ENCODE measurements around the gene PFKFB1.

The PFKFB1 gene

DNA sequence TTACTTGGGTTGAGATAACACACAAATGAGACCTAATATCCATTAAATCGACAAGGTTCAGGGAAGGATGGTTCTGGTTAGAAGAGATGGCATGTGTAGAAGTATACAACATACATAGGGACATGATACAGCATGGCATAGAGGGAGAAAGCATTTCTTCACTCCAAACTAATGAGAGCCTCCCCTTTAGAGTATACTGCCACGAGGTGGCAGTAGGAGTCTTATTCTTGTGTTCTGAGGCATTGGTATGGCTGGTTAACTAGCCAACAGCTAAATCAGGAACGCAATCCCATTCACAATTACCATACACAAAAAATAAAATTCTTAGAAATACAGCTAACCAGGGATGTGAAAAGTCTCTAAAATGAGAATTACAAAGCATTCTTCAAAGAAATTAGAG lies 102.4 kb downstream of the PFKFB1 start:
- no peaks in the 10 kb centered on the region for H3F3A ChIP-seq (ENCODE audit: control insufficient read depth, insufficient read depth)
- H3K9me2 ChIP-seq (replicated peaks; ENCODE audit: control insufficient read depth, low read length), result no peaks in the 10 kb centered on the region
- no peaks in the 10 kb centered on the region for H3K4me1 ChIP-seq (ENCODE audit: control insufficient read depth, low read length)
- no peak overlapping the region for H3K27ac ChIP-seq (ENCODE audit: low read depth, low read length)
- H3K36me3 ChIP-seq (ENCODE audit: control insufficient read depth, low read length), result no peaks in the 10 kb centered on the region
- H3K9me3 ChIP-seq (ENCODE audit: control insufficient read depth, insufficient read depth, low read length), result no peaks in the 10 kb centered on the region
- TF ChIP-seq EZH2phosphoT487 (IDR thresholded peaks at IDR 0.05; ENCODE audit: borderline replicate concordance, low read length), result no peak
- TF ChIP-seq, protein P1, sequence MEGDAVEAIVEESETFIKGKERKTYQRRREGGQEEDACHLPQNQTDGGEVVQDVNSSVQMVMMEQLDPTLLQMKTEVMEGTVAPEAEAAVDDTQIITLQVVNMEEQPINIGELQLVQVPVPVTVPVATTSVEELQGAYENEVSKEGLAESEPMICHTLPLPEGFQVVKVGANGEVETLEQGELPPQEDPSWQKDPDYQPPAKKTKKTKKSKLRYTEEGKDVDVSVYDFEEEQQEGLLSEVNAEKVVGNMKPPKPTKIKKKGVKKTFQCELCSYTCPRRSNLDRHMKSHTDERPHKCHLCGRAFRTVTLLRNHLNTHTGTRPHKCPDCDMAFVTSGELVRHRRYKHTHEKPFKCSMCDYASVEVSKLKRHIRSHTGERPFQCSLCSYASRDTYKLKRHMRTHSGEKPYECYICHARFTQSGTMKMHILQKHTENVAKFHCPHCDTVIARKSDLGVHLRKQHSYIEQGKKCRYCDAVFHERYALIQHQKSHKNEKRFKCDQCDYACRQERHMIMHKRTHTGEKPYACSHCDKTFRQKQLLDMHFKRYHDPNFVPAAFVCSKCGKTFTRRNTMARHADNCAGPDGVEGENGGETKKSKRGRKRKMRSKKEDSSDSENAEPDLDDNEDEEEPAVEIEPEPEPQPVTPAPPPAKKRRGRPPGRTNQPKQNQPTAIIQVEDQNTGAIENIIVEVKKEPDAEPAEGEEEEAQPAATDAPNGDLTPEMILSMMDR (IDR thresholded peaks at IDR 0.05; ENCODE audit: low read depth, low read length, poor library complexity, severe bottlenecking), result peak; percentile 38
- H3K27me3 ChIP-seq (ENCODE audit: control insufficient read depth, low read length), result no peaks in the 10 kb centered on the region
- no peaks in the 10 kb centered on the region for H4K20me1 ChIP-seq (ENCODE audit: control insufficient read depth, insufficient read depth, low read depth, low read length)
- no peaks in the 10 kb centered on the region for H3K79me2 ChIP-seq (ENCODE audit: control insufficient read depth, low read length)
- H3K4me3 ChIP-seq (ENCODE audit: low read length), result no peak overlapping the region
- H3K4me2 ChIP-seq (ENCODE audit: low read length), result no peak overlapping the region

- no peaks in the 10 kb centered on the region for H3K9me2 ChIP-seq (replicated peaks; ENCODE audit: control insufficient read depth, low read length)
- H3F3A ChIP-seq (ENCODE audit: control insufficient read depth, insufficient read depth), result no peaks in the 10 kb centered on the region
- no peaks in the 10 kb centered on the region for H3K36me3 ChIP-seq (ENCODE audit: control insufficient read depth, low read length)
- H3K9me3 ChIP-seq (ENCODE audit: control insufficient read depth, insufficient read depth, low read length), result no peaks in the 10 kb centered on the region
- no peak overlapping the region for H3K4me2 ChIP-seq (ENCODE audit: low read length)
- H4K20me1 ChIP-seq (ENCODE audit: control insufficient read depth, insufficient read depth, low read depth, low read length), result no peaks in the 10 kb centered on the region
- H3K79me2 ChIP-seq (ENCODE audit: control insufficient read depth, low read length), result no peaks in the 10 kb centered on the region
- H3K4me3 ChIP-seq (ENCODE audit: low read length), result no peak overlapping the region
- H3K27ac ChIP-seq (ENCODE audit: low read depth, low read length), result no peak overlapping the region
- H3K4me1 ChIP-seq (ENCODE audit: control insufficient read depth, low read length), result no peaks in the 10 kb centered on the region
- H3K27me3 ChIP-seq (ENCODE audit: control insufficient read depth, low read length), result no peaks in the 10 kb centered on the region
- TF ChIP-seq, protein P1 (IDR thresholded peaks at IDR 0.05; ENCODE audit: low read depth, low read length, poor library complexity, severe bottlenecking), result no peak
- no peak for TF ChIP-seq EZH2phosphoT487 (IDR thresholded peaks at IDR 0.05; ENCODE audit: borderline replicate concordance, low read length)
Observed at GRCh38 chrX:54885740-54886139, 108.2 kb downstream of the PFKFB1 start.
